Measurements from ENCODE around the gene VPS4A.

DNA sequence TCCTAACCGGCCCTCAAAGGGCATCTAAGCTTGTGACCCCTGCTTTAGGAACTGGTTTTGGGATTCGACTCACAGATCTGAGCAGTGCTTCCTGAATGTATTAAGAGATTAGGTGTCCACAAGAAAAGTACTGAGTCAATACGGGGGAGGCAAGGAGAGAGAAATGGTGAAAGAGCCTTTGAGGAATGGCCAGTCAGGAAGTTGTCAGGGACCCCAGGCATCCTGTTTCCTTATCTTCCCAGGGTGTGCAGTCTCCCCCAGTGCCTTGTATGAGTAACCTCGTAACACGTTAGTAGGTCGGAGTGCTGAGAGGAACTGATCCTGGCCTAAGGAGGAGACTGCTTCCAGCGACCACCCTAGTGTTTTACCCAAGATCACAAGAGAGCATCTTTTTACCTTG is 56.8 kb downstream of the VPS4A start:
- TF ChIP-seq, protein P1, sequence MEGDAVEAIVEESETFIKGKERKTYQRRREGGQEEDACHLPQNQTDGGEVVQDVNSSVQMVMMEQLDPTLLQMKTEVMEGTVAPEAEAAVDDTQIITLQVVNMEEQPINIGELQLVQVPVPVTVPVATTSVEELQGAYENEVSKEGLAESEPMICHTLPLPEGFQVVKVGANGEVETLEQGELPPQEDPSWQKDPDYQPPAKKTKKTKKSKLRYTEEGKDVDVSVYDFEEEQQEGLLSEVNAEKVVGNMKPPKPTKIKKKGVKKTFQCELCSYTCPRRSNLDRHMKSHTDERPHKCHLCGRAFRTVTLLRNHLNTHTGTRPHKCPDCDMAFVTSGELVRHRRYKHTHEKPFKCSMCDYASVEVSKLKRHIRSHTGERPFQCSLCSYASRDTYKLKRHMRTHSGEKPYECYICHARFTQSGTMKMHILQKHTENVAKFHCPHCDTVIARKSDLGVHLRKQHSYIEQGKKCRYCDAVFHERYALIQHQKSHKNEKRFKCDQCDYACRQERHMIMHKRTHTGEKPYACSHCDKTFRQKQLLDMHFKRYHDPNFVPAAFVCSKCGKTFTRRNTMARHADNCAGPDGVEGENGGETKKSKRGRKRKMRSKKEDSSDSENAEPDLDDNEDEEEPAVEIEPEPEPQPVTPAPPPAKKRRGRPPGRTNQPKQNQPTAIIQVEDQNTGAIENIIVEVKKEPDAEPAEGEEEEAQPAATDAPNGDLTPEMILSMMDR (IDR thresholded peaks at IDR 0.05 in 2 of 3, conservative IDR thresholded peaks at IDR 0.05 in 1 of 3; ENCODE audit: borderline replicate concordance in 1 of 3, insufficient read depth in 1 of 3, low read depth in 2 of 3, low read length in 2 of 3), result no peak
- TF ChIP-seq EZH2 (IDR thresholded peaks at IDR 0.05), result no peak
- TF ChIP-seq JUND (IDR thresholded peaks at IDR 0.05), result no peak
- TF ChIP-seq, protein P2, sequence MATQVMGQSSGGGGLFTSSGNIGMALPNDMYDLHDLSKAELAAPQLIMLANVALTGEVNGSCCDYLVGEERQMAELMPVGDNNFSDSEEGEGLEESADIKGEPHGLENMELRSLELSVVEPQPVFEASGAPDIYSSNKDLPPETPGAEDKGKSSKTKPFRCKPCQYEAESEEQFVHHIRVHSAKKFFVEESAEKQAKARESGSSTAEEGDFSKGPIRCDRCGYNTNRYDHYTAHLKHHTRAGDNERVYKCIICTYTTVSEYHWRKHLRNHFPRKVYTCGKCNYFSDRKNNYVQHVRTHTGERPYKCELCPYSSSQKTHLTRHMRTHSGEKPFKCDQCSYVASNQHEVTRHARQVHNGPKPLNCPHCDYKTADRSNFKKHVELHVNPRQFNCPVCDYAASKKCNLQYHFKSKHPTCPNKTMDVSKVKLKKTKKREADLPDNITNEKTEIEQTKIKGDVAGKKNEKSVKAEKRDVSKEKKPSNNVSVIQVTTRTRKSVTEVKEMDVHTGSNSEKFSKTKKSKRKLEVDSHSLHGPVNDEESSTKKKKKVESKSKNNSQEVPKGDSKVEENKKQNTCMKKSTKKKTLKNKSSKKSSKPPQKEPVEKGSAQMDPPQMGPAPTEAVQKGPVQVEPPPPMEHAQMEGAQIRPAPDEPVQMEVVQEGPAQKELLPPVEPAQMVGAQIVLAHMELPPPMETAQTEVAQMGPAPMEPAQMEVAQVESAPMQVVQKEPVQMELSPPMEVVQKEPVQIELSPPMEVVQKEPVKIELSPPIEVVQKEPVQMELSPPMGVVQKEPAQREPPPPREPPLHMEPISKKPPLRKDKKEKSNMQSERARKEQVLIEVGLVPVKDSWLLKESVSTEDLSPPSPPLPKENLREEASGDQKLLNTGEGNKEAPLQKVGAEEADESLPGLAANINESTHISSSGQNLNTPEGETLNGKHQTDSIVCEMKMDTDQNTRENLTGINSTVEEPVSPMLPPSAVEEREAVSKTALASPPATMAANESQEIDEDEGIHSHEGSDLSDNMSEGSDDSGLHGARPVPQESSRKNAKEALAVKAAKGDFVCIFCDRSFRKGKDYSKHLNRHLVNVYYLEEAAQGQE (IDR thresholded peaks at IDR 0.05; ENCODE audit: low read depth), result no peak
- no peak for TF ChIP-seq SIN3A (IDR thresholded peaks at IDR 0.05; ENCODE audit: low read depth)
- no peak for TF ChIP-seq SRF (IDR thresholded peaks at IDR 0.05; ENCODE audit: low read depth)
- no peak for TF ChIP-seq POLR2AphosphoS5 (IDR thresholded peaks at IDR 0.05; ENCODE audit: low read depth, low read length)
- no peak for TF ChIP-seq POLR2A (IDR thresholded peaks at IDR 0.05; ENCODE audit: borderline replicate concordance, extremely low read depth, insufficient read depth, insufficient read length)
- no peak for TF ChIP-seq EGR1 (IDR thresholded peaks at IDR 0.05; ENCODE audit: low read depth)
- no peak for TF ChIP-seq SP1 (IDR thresholded peaks at IDR 0.05; ENCODE audit: low read depth)
- TF ChIP-seq, protein P3, sequence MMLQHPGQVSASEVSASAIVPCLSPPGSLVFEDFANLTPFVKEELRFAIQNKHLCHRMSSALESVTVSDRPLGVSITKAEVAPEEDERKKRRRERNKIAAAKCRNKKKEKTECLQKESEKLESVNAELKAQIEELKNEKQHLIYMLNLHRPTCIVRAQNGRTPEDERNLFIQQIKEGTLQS (IDR thresholded peaks at IDR 0.05), result no peak

Measured in HCT116 (cell line).